Left renal pelvis (tissue), 4 donors: ENCODE measurements around the gene TNFAIP1. TPM values are rescaled to one million over a fixed set of nuclear protein-coding genes. Genes with fewer than 3 reads are reported as not detected.

Source experiments
- DNase-seq, 4 donors: peaks; one replicate each; pipeline ENCODE4 v3.0.0-alpha.2; 2013; ENCODE audit warnings: low read depth in 4 of 4, low spot score in 3 of 4
- polyA plus RNA-seq, 4 donors: library from polyadenylated mRNA; unstranded; fragments of 120-200 nt; gene quantifications; one replicate each; pipeline ENCODE4 v1.2.1, GENCODE V29; 2013; ENCODE audit not compliant: insufficient read length in 4 of 4

TNFAIP1 gene
- polyA plus RNA-seq, 4 donors = 32.4 to 47.3 (median 39.4) TPM

GRCh38 chr17:28394337-28395116 lies 59.0 kb downstream of the TNFAIP1 start:
- no peak for DNase-seq

DNA sequence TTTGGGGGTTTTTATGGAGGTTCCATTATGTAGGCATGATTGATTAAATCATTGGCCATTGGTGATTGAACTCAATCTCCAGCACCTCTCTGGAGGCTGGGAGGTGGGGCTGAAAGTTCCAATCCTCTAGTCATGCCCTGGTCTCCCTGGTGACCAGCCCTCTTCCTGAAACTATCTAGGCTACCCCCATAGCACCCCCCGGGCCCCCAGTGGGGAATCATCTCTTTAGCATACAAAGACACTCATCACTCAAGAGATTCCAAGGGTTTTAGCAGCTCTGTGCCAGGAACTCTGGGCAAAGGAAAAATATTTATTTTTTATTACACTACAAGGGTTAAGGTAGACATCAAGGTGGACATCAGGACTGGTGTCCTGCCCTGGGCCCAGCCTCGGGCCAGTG lies 59.9 kb downstream of the TNFAIP1 start:
- DNase-seq = no peak

DNA sequence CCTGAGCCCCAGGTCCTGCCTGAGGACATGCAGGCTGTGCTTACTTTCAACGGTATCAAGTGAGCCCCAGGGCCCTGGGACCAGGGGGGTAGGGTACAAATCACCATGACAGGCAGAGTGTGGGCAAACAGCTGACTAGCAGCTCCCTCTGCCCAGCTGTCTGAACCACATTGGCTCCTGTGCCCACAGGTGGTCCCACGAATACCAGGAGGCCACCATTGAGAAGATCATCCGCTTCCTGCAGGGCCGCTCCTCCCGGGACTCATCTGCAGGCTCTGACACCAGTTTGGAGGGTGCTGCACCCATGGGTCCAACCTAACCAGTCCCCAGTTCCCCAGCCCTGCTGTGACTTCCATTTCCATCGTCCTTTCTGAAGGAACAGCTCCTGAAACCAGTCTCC lies 60.4 kb downstream of the TNFAIP1 start:
- DNase-seq = no peak

Other genes starting within 250 kb of the TNFAIP1 start
- gene TMEM97, start 16.6 kb upstream of the TNFAIP1 start, polyA plus RNA-seq = 10 to 100 TPM; 41.5 to 66.6 (median 56.6) TPM
- gene IFT20, start 289 bp upstream of the TNFAIP1 start, polyA plus RNA-seq = 10 to 100 TPM; 52.8 to 67.3 (median 59.4) TPM
- 10 to 100 TPM; 63.1 to 94.1 (median 88.9) TPM for gene POLDIP2, start 21.8 kb downstream of the TNFAIP1 start, polyA plus RNA-seq
- gene SEBOX, start 29.4 kb downstream of the TNFAIP1 start, polyA plus RNA-seq = not detected
- gene VTN, start 34.5 kb downstream of the TNFAIP1 start, polyA plus RNA-seq = 10 to 100 TPM in 3 of 4 donors, 1 to 10 TPM in 1; 5.7 to 18.2 (median 14.4) TPM
- gene SARM1, start 35.9 kb downstream of the TNFAIP1 start, polyA plus RNA-seq = 10 to 100 TPM; 10.4 to 16.2 (median 12.7) TPM
- gene SLC46A1, start 70.5 kb downstream of the TNFAIP1 start, polyA plus RNA-seq = 10 to 100 TPM; 13.3 to 17.5 (median 15.0) TPM
- gene SLC13A2, start 137.9 kb downstream of the TNFAIP1 start, polyA plus RNA-seq = 10 to 100 TPM in 2 of 4 donors, 1 to 10 TPM in 1, under 1 TPM in 1; 0.30 to 13.9 (median 7.6) TPM
- under 1 TPM; 0.16 to 0.85 (median 0.58) TPM for gene FOXN1, start 170.6 kb downstream of the TNFAIP1 start, polyA plus RNA-seq
- gene UNC119, start 216.9 kb downstream of the TNFAIP1 start, polyA plus RNA-seq = 10 to 100 TPM; 31.9 to 70.4 (median 51.6) TPM
- gene PIGS, start 235.8 kb downstream of the TNFAIP1 start, polyA plus RNA-seq = 10 to 100 TPM; 37.5 to 99.7 (median 96.4) TPM
- 10 to 100 TPM in 3 of 4 donors, 1 to 10 TPM in 1; 6.1 to 30.3 (median 18.6) TPM for gene ALDOC, start 241.1 kb downstream of the TNFAIP1 start, polyA plus RNA-seq